ENCODE data around the gene SVEP1. TPM values are rescaled to one million over a fixed set of nuclear protein-coding genes. Genes with fewer than 3 reads are reported as not detected.
"Not testable (repeated sequence)": the region's sequence is repeated elsewhere in the genome, so short reads cannot be mapped to it uniquely, and the experiment has no call there.

SVEP1 gene
- total RNA-seq, 2 donors from 2014 or later = not detected

DNA sequence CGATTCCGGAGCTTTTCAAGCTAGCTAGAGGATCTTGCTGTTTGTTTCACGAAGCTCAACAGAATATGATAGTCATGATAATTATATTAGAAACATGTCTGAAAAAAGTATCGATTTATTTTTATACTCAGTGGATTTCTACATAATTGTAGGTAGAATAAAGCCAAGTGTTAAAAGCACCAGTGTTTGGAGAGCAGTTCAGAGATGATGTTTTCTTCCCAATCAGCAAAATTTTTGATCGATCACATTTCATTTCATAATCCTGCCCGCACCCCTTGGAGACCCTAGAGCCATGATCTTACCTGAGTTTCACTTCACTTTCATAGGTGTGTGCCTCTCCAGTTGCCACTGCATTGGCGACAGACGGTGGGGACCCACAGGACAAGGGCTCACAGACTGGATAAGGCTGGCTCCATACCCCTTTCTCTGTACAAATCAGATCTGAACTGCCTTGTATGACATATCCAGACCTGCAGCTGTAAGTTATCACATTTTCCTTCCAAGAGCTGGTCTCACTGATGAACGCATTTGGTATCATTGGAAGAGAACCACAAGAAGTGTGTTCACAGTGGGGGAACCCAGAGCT, 173.6 kb downstream of the SVEP1 start:
- ATAC-seq (replicated peaks in 1 of 2) (no peak), DNase-seq (no peak)
- Mint-ChIP-seq H3K36me3 (ENCODE audit: insufficient read depth in 2 of 2) (no peaks in the 10 kb centered on the region), H3K4me3 (no peak overlapping the region), H3K27ac (no peak overlapping the region), H3K9me3 (no peaks in the 10 kb centered on the region), H3K27me3 (ENCODE audit: low read depth) (no peaks in the 10 kb centered on the region), H3K4me1 (ENCODE audit: low read depth) (no peaks in the 10 kb centered on the region)

DNA sequence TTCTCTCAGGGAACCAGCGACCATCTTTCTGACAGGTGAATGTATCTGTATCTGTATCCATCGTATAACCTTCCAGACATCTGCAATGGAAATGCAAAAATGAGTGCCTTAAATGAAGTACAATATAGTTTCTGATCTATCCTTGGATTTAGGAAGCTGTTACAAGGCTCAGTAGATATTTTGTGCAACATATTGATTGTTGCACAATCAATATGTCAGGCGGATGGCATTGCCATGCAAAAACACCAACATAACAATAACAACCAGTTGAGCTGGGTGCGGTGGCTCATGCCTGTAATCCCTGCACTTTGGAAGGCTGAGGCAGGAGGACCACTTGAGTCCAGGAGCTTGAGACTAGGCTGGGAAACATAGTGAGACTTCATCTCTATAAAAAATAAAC, 175.1 kb downstream of the SVEP1 start:
- ATAC-seq (replicated peaks in 1 of 2) = no peak

DNA sequence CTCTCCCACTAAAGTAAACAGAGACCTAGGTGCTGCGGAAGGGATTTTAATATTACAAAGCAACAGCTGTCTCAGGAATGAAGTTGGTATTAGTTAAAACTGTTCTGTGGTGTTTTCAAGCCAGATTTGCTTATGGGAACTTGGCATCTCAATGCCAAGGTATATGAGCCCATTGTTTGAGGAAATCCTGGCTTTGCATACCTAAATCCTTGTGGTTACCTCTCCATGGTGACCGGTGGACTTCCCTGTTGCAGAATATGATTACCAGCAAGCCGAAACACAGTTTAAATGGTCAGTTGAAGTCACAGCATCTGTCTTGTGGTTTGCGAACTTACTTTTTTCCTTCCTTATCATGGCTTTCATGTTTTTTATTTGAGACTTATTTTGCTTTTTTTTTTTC, 179.6 kb downstream of the SVEP1 start:
- Mint-ChIP-seq H3K4me3 (no peak overlapping the region), H3K9me3 (no peaks in the 10 kb centered on the region), H3K27me3 (ENCODE audit: low read depth) (no peaks in the 10 kb centered on the region), H3K4me1 (ENCODE audit: low read depth) (no peaks in the 10 kb centered on the region), H3K27ac (no peak overlapping the region), H3K36me3 (ENCODE audit: insufficient read depth in 2 of 2) (no peaks in the 10 kb centered on the region)
- DNase-seq (no peak), ATAC-seq (replicated peaks in 1 of 2) (no peak)

More for the DNA sequence above, 175.1 kb downstream of the SVEP1 start:
- H3K27ac Mint-ChIP-seq = no peak overlapping the region
- no peak for DNase-seq
- H3K36me3 Mint-ChIP-seq (ENCODE audit: insufficient read depth in 2 of 2) = no peaks in the 10 kb centered on the region
- H3K4me3 Mint-ChIP-seq = no peak overlapping the region
- no peaks in the 10 kb centered on the region for H3K9me3 Mint-ChIP-seq
- H3K27me3 Mint-ChIP-seq (ENCODE audit: low read depth) = no peaks in the 10 kb centered on the region
- H3K4me1 Mint-ChIP-seq (ENCODE audit: low read depth) = no peaks in the 10 kb centered on the region

DNA sequence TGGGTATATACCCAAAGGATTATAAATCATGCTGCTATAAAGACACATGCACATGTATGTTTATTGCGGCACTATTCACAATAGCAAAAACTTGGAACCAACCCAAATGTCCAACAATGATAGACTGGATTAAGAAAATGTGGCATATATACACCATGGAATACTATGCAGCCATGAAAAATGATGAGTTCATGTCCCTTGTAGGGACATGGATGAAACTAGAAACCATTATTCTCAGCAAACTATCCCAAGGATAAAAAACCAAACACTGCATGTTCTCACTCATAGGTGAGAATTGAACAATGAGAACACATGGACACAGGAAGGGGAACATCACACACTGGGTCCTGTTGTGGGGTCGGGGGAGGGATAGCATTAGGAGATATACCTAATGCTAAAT, 180.5 kb downstream of the SVEP1 start:
- H3K27me3 Mint-ChIP-seq (ENCODE audit: low read depth); ATAC-seq (replicated peaks in 1 of 2); H3K4me1 Mint-ChIP-seq (ENCODE audit: low read depth); H3K36me3 Mint-ChIP-seq (ENCODE audit: insufficient read depth in 2 of 2); H3K27ac Mint-ChIP-seq; DNase-seq; H3K9me3 Mint-ChIP-seq; H3K4me3 Mint-ChIP-seq: not testable (repeated sequence)

DNA sequence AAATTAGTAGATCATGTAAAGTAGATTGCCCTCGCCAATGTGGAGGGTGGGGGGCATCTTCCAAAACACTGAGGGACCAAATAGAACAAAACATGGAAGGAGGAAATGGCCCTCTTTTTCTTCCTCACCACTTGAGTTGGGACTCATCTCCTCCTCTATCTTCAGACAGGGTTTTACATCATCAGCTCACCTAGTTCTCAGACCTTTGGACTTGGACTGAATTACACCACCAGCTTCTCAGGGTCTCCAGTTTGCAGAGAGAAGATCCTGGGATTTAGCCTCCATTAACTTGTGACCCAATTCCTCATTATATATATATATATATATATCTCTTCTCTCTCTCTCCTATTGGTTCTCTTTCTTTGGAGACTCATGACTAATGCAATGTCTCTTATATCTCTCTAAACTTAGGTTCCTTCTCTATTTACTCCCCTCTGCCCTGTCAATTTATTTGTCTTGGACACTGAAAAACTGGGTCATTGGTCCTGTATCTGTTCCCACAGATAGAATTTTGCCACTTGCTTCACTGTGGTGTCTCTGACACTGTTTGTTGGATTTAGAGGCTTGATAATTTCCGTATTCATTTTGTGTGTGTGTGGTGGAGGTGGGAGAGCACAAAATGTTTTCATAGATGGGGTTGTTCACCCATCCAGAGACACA, 187.6 kb downstream of the SVEP1 start:
- no peak for DNase-seq
- Mint-ChIP-seq H3K4me3 (no peak overlapping the region), H3K27ac (no peak overlapping the region), H3K4me1 (ENCODE audit: low read depth) (no peaks in the 10 kb centered on the region), H3K9me3 (peaks cover 0 to 2% of the 10 kb centered on the region in 2 donors), H3K27me3 (ENCODE audit: low read depth) (no peaks in the 10 kb centered on the region), H3K36me3 (ENCODE audit: insufficient read depth in 2 of 2) (no peaks in the 10 kb centered on the region)
- ATAC-seq (replicated peaks in 1 of 2) = no peak

DNA sequence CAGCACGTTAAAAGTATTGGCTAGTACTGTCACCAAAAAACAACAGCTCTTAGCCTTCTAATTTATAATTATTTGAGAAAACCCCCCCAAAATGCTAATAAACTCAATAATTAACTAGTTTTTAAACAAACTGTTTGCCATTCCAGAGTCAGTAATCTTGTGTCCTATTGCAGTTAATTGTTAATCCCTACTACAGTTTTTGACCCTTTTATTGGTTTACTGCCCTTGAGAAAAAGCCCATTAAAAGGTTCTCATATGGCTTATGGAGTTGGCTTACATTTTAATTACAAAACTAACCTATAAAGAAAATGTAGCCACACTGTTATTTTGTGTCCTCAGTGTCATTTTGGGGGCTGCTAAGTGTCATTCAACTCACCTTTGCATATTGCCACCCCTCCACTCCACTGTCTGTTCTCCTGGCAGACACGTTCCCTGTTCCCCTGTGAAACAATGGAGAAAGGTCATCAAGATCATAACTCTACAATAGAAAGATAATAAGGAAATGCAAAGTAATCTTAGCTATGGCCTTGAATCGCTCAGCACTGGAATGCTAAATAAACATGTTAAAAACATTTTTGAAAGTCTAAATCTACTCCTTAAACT, 190.3 kb downstream of the SVEP1 start:
- H3K9me3 Mint-ChIP-seq = no peaks in the 10 kb centered on the region
- H3K4me1 Mint-ChIP-seq (ENCODE audit: low read depth) = no peaks in the 10 kb centered on the region
- ATAC-seq (replicated peaks in 1 of 2) = no peak
- no peak overlapping the region for H3K27ac Mint-ChIP-seq
- no peak for DNase-seq
- H3K27me3 Mint-ChIP-seq (ENCODE audit: low read depth) = no peaks in the 10 kb centered on the region
- no peak overlapping the region for H3K4me3 Mint-ChIP-seq
- no peaks in the 10 kb centered on the region for H3K36me3 Mint-ChIP-seq (ENCODE audit: insufficient read depth in 2 of 2)

DNA sequence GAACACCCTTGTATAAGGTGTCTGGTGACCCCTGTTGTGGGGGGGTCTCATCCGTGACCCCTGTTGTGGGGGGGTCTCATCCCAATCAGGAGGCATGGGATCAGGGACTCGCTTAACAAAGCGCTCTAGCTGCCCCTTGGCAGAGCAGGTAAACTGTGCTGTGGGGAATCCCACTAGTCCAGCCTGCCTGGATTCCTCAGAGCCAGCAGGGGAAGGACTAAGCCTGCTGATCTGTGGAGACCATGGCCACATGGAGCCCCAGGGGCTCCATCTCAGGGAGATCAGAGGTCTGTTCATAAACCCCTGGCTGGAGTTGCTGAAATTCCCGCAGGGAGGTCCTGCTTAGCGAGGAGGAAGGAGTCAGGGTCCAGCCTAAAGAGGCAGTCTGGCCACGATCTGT, 196.1 kb downstream of the SVEP1 start:
- no peak for ATAC-seq (replicated peaks in 1 of 2)
- no peaks in the 10 kb centered on the region for H3K36me3 Mint-ChIP-seq (ENCODE audit: insufficient read depth in 2 of 2)
- no peak overlapping the region for H3K4me3 Mint-ChIP-seq
- H3K27ac Mint-ChIP-seq = no peak overlapping the region
- H3K27me3 Mint-ChIP-seq (ENCODE audit: low read depth) = peaks cover 7% of the 10 kb centered on the region
- H3K9me3 Mint-ChIP-seq = no peaks in the 10 kb centered on the region
- no peak for DNase-seq
- no peaks in the 10 kb centered on the region for H3K4me1 Mint-ChIP-seq (ENCODE audit: low read depth)

DNA sequence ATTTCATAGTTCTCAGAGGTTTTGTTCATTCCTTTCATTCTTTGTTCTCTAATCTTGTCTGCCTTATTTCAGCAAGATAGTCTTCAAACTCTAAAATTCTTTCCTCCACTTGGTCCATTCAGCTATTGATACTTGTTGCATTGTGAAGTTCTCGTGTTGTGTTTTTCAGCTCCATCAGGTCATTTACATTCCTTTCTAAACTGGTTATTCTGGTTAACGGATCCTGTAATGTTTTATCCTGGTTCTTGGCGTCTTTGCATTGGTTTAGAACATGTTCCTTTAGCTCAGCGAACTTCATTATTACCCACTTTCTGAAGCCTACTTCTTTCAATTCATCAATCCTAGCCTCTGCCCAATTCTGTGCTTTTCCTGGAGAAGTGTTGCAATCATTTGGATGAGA, 196.8 kb downstream of the SVEP1 start:
- no peak overlapping the region for H3K27ac Mint-ChIP-seq
- no peak overlapping the region for H3K4me3 Mint-ChIP-seq
- H3K9me3 Mint-ChIP-seq = no peaks in the 10 kb centered on the region
- no peaks in the 10 kb centered on the region for H3K4me1 Mint-ChIP-seq (ENCODE audit: low read depth)
- H3K36me3 Mint-ChIP-seq (ENCODE audit: insufficient read depth in 2 of 2) = no peaks in the 10 kb centered on the region
- peaks cover 7% of the 10 kb centered on the region for H3K27me3 Mint-ChIP-seq (ENCODE audit: low read depth)
- ATAC-seq (replicated peaks in 1 of 2) = no peak
- DNase-seq = no peak

DNA sequence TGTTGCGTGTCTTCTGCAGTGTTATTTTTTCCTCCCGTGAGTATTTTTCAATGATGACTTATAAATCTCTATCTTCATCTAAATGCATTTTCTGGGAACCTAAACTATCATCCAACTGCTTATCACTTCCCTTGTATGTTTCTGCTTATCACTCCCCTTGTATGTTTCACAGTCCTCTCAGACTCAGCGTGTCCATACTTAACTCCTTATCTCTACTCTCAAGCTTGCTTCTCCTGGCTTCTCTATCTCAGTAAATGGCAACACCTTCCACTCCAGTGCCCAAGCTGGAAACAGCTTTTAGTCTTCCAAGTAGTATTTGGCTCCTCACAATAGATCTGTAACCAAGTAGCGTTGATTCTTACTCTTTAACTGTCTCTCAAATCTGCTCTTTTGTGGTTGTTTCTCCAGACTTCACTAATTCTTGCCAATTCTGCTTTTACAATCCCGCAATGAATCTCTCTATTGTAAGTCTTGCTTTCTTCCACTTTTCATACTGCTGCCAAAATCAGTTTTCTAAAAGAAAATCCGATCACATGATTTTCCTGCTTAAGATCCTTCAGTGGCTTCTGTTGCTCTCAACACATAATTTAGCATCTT, 208.0 kb downstream of the SVEP1 start:
- Mint-ChIP-seq H3K4me3 (no peak overlapping the region), H3K9me3 (no peaks in the 10 kb centered on the region), H3K27ac (no peak overlapping the region), H3K4me1 (ENCODE audit: low read depth) (no peaks in the 10 kb centered on the region), H3K27me3 (ENCODE audit: low read depth) (no peaks in the 10 kb centered on the region), H3K36me3 (ENCODE audit: insufficient read depth in 2 of 2) (no peaks in the 10 kb centered on the region)
- no peak for DNase-seq
- ATAC-seq (replicated peaks in 1 of 2) = no peak

DNA sequence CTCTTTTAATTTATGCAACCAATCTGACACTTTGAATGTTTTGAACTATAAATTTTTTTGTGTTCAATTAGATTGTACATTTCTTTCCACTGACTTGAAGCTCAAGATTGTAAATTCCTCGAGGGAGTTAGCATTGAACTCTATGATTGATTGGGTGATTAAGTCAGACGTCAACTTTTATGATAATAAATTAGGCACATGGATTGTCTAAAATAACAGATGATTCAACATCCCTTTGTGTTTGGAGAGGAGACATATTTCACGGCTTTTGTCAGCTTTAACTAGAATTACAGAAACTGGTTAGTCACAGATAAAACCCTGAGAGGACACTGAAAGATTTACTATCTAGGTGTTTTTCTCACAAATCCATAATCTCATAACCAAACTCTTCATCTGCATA, 209.2 kb downstream of the SVEP1 start:
- no peaks in the 10 kb centered on the region for H3K27me3 Mint-ChIP-seq (ENCODE audit: low read depth)
- H3K36me3 Mint-ChIP-seq (ENCODE audit: insufficient read depth in 2 of 2) = no peaks in the 10 kb centered on the region

DNA sequence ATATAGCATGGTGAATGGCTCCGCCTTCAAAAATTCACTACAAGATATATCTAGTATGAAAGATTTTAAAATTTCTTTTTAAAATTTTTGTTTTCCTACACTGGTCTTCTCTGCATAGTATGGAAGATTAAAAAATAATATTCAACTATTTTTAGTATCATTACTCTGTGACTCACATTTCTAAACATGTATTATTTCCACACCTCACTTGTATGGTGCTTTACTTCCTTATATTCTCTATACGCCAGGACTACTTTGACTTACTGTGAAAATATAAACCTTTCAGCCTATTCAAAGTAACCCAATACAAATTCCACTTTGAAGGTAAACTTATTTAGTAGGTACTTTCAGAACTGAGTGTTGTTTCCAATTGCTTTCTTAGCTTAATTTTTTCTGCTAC, 215.1 kb downstream of the SVEP1 start:
- Mint-ChIP-seq H3K9me3 (no peaks in the 10 kb centered on the region), H3K27ac (no peak overlapping the region), H3K4me3 (no peak overlapping the region), H3K27me3 (ENCODE audit: low read depth) (no peaks in the 10 kb centered on the region), H3K4me1 (ENCODE audit: low read depth) (no peaks in the 10 kb centered on the region), H3K36me3 (ENCODE audit: insufficient read depth in 2 of 2) (no peaks in the 10 kb centered on the region)
- DNase-seq (no peak), ATAC-seq (replicated peaks in 1 of 2) (no peak)

More for the DNA sequence above, 209.2 kb downstream of the SVEP1 start:
- no peaks in the 10 kb centered on the region for H3K9me3 Mint-ChIP-seq
- ATAC-seq (replicated peaks in 1 of 2) (no peak), DNase-seq (no peak)
- H3K27ac Mint-ChIP-seq = no peak overlapping the region
- H3K4me1 Mint-ChIP-seq (ENCODE audit: low read depth) = no peaks in the 10 kb centered on the region
- no peak overlapping the region for H3K4me3 Mint-ChIP-seq

DNA sequence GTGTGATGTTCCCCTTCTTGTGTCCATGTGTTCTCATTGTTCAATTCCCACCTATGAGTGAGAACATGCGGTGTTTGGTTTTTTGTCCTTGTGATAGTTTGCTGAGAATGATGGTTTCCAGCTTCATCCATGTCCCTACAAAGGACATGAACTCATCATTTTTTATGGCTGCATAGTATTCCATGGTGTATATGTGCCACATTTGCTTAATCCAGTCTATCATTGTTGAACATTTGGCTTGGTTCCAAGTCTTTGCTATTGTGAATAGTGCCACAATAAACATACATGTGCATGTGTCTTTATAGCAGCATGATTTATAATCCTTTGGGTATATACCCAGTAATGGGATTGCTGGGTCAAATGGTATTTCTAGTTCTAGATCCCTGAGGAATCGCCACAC, 220.5 kb downstream of the SVEP1 start:
- not testable (repeated sequence) for H3K27ac Mint-ChIP-seq; H3K27me3 Mint-ChIP-seq (ENCODE audit: low read depth); DNase-seq; H3K9me3 Mint-ChIP-seq; H3K4me1 Mint-ChIP-seq (ENCODE audit: low read depth); H3K36me3 Mint-ChIP-seq (ENCODE audit: insufficient read depth in 2 of 2); ATAC-seq (replicated peaks in 1 of 2); H3K4me3 Mint-ChIP-seq

DNA sequence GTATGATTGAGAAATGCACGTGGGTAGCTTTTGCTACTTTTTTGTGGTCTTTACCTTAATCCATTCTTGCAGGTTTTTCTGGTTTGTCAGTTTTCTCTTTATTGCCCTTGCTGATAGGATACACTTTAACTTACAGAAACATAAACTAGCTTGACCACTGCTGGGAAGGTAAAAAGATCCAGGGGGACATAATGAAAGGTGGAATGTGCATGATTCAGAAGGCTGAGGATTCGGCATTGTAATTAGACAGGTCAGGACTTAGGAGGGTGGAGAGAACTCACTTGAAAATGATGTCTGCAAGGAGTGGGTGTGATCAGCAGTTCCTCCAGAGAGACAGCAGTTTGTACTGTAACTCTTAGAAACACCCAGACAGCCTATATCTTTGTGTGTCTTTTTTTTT, 222.0 kb downstream of the SVEP1 start:
- Mint-ChIP-seq H3K27ac (no peak overlapping the region), H3K36me3 (ENCODE audit: insufficient read depth in 2 of 2) (no peaks in the 10 kb centered on the region)

More for the DNA sequence above, 222.0 kb downstream of the SVEP1 start:
- H3K27me3 Mint-ChIP-seq (ENCODE audit: low read depth) = no peaks in the 10 kb centered on the region
- no peak for ATAC-seq (replicated peaks in 1 of 2)
- no peak overlapping the region for H3K4me3 Mint-ChIP-seq
- H3K4me1 Mint-ChIP-seq (ENCODE audit: low read depth) = no peaks in the 10 kb centered on the region
- DNase-seq = no peak
- H3K9me3 Mint-ChIP-seq = peaks cover 3 to 4% of the 10 kb centered on the region in 2 donors

Data from activated T-cell treated with anti-CD3 and anti-CD28 coated beads, Interleukin-2, amount 50 U/mL, for 72 hours (primary cell).